Measurements from ENCODE around the gene IL4R. TPM values are rescaled to one million over a fixed set of nuclear protein-coding genes. Genes with fewer than 3 reads are reported as not detected.

Gene IL4R
- total and polyA plus RNA-seq, 2 donors (not counting 1 experiment from before 2014, with no cell fraction given), result 17.1 to 23.6 TPM

DNA sequence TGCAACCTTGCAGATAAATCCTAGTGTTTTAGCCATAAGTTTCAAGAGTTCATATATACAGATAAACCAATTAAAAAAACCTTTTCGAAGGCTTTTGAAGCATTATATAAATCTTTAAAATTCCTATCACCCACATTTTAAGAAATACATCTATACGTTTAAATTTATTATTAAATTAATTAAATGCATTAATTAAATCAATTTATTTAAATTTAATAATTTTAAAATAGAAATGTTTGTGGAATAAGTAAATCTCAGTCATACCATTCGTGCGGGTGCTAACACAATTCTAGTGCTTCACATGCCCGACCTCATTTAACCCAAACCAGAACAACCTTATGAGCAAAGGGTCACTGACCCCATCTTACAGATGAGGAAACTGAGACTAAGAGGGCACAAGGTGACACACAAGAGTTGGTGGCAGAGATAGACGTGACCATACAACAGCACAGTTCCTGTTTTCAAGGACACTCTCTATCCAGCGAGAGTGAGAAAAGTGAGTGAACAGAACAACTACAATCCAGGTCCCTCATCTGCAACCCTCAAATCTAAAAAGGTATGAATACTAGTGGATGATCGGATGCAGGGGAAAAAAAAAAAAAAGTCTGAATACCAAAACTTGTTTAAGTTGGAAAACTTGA is 46.6 kb upstream of the IL4R start:
- H3K4me3 ChIP-seq (replicated peaks in 1 of 4; ENCODE audit: control extremely low read depth in 1 of 4, insufficient read depth in 1 of 4, low read depth in 3 of 4, low read length in 4 of 4), result no peak overlapping the region
- peaks cover 4% of the 10 kb centered on the region for H3K4me1 ChIP-seq (ENCODE audit: control insufficient read depth, extremely low read depth, insufficient read depth, low read length)
- H3K36me3 ChIP-seq (ENCODE audit: control insufficient read depth, insufficient read depth, low read length), result no peaks in the 10 kb centered on the region
- no peaks in the 10 kb centered on the region for H3K27me3 ChIP-seq (ENCODE audit: control insufficient read depth, insufficient read depth, low read length)
- no peak overlapping the region for H2AFZ ChIP-seq (ENCODE audit: low read length)
- H3K4me2 ChIP-seq (ENCODE audit: extremely low read depth, insufficient read depth, low read length), result no peak overlapping the region
- no peak overlapping the region for H3K9ac ChIP-seq (ENCODE audit: insufficient read depth, low read length)
- H3K9me3 ChIP-seq (ENCODE audit: control insufficient read depth, insufficient read depth, low read depth, low read length), result no peaks in the 10 kb centered on the region
- no peak for TF ChIP-seq EZH2 (IDR thresholded peaks at IDR 0.05; ENCODE audit: low read length, missing control alignments)
- TF ChIP-seq CTCF (conservative IDR thresholded peaks at IDR 0.05 in 1 of 2, IDR thresholded peaks at IDR 0.05 in 1 of 2; ENCODE audit: low read depth in 1 of 2, low read length in 2 of 2), result no peak
- no peak overlapping the region for H3K27ac ChIP-seq (ENCODE audit: insufficient read depth, low read length)
- no peaks in the 10 kb centered on the region for H4K20me1 ChIP-seq (ENCODE audit: control insufficient read depth, extremely low read depth, insufficient read depth, low read length)
- H3K79me2 ChIP-seq (ENCODE audit: control insufficient read depth, insufficient read depth, low read length), result peaks cover 2% of the 10 kb centered on the region
- no peak for DNase-seq (ENCODE audit: low read depth in 2 of 2)

DNA sequence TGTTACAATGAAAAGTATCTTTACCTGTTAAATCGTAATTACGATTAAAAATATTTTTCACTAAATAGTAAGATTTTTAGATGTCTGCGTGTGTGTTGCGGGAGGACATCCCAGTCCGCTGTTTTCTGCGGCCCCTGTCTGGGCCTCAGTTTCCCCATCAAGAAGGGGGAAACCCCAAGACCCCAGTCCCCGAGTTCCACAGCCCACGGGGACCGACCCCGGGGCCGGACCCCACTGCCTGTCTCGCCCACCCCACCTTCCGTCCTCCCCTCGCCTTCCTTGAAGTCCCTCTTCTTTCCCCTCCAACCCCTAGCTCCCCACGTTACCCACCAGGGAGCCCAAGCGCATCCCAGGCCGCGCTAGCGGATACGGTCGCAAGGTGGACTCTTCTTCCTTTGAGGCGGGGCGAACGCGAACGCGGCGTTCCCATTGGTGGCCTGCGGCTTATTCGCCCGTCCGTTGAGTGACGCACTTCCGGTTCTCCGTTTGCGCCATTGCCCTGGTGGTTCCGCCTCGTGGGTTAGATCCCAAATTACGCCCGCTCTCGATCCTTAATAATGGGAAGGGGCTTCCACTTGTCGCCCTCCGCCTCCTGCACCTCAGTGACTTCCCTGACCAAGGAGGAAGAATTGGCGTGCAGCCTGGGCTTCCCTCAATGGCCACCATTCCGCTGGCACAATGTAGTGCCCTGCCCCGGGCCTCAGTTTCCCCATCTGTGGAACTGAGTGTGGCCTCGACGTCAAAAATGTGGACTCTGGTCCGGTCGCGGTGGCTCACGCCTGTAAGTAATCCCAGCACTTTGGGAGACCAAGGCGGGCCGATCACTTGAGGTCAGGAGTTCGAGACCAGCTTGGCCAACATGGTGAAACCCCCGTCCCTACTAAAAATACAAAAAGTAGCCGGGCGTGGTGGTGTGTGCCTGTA is 45.1 kb upstream of the IL4R start, which contains the start of gene NSMCE1:
TSS of gene NSMCE1 (minus strand) at position 397 of the 924 bp plus-strand sequence. CDS start 11,202 bp downstream, outside the sequence.
- H3K4me2 ChIP-seq (ENCODE audit: extremely low read depth, insufficient read depth, low read length), result peak within 1 kb of the TSS; percentile 81

More for the DNA sequence above, 45.1 kb upstream of the IL4R start, which contains the start of gene NSMCE1:
- Histone ChIP-seq H3K27me3 (ENCODE audit: control insufficient read depth, insufficient read depth, low read length) (no peaks in the 10 kb centered on the region), H3K4me3 (replicated peaks in 1 of 4; ENCODE audit: control extremely low read depth in 1 of 4, insufficient read depth in 1 of 4, low read depth in 3 of 4, low read length in 4 of 4) (peak within 1 kb of the TSS; percentile 59 to 99 (median 72)), H3K9me3 (ENCODE audit: control insufficient read depth, insufficient read depth, low read depth, low read length) (no peaks in the 10 kb centered on the region), H3K9ac (ENCODE audit: insufficient read depth, low read length) (peak within 1 kb of the TSS; percentile 65), H3K27ac (ENCODE audit: insufficient read depth, low read length) (peak within 1 kb of the TSS; percentile 78), H3K4me1 (ENCODE audit: control insufficient read depth, extremely low read depth, insufficient read depth, low read length) (peaks cover 6% of the 10 kb centered on the region), H3K36me3 (ENCODE audit: control insufficient read depth, insufficient read depth, low read length) (no peaks in the 10 kb centered on the region), H3K79me2 (ENCODE audit: control insufficient read depth, insufficient read depth, low read length) (peaks cover 2% of the 10 kb centered on the region), H4K20me1 (ENCODE audit: control insufficient read depth, extremely low read depth, insufficient read depth, low read length) (no peaks in the 10 kb centered on the region), H2AFZ (ENCODE audit: low read length) (peak within 1 kb of the TSS; percentile 89)
- TF ChIP-seq EZH2 (IDR thresholded peaks at IDR 0.05; ENCODE audit: low read length, missing control alignments) (no peak), CTCF (conservative IDR thresholded peaks at IDR 0.05 in 1 of 2, IDR thresholded peaks at IDR 0.05 in 1 of 2; ENCODE audit: low read depth in 1 of 2, low read length in 2 of 2) (peak in 1 of 2 donors; percentile 38)
- peak; percentile 93 to 97 for DNase-seq (ENCODE audit: low read depth in 2 of 2)

All from fibroblast of lung (primary cell).